Karpas-422 (cell line): ENCODE measurements around the gene NT5DC3. TPM values are rescaled to one million over a fixed set of nuclear protein-coding genes. Genes with fewer than 3 reads are reported as not detected.

ENCODE experiments used
- DNase-seq: peaks from one replicate; pipeline ENCODE4 v3.0.0-alpha.2; 2015
- H2AFZ ChIP-seq: fragments of 200-600 bp; sonication (generic); 2 replicates; pipeline ENCODE4 v1.6.1; 2014; ENCODE audit warnings: antibody characterized with exemption, low read length, mixed read lengths
- H3K27ac ChIP-seq: fragments of 200-600 bp; sonication (generic); 2 replicates; pipeline ENCODE4 v1.5.1; 2014; ENCODE audit warnings: mild to moderate bottlenecking, low read length, moderate library complexity
- H3K27me3 ChIP-seq: fragments of 200-600 bp; sonication (generic); 2 replicates; pipeline ENCODE4 v1.6.1; 2014; ENCODE audit warnings: low read length, mixed read lengths
- H3K36me3 ChIP-seq: fragments of 200-600 bp; sonication (generic); 2 replicates; pipeline ENCODE4 v1.6.1; 2014; ENCODE audit warnings: low read length, mixed read lengths; ENCODE audit not compliant: insufficient read depth
- H3K4me1 ChIP-seq: fragments of 200-600 bp; sonication (generic); 2 replicates; pipeline ENCODE4 v1.6.1; 2014; ENCODE audit warnings: mild to moderate bottlenecking, low read length, mixed read lengths
- H3K4me2 ChIP-seq: fragments of 200-600 bp; sonication (generic); 2 replicates; pipeline ENCODE4 v1.6.1; 2014; ENCODE audit warnings: low read length, low read depth, mild to moderate bottlenecking; ENCODE audit not compliant: poor library complexity, severe bottlenecking
- H3K4me3 ChIP-seq: fragments of 200-600 bp; sonication (generic); 2 replicates; pipeline ENCODE4 v1.5.1; 2014; ENCODE audit warnings: mild to moderate bottlenecking, antibody characterized with exemption, low read length, mixed read lengths
- H3K79me2 ChIP-seq: fragments of 200-600 bp; sonication (generic); 2 replicates; pipeline ENCODE4 v1.6.1; 2014; ENCODE audit warnings: mild to moderate bottlenecking, low read length, mixed read lengths
- H3K9ac ChIP-seq: fragments of 200-600 bp; sonication (generic); 2 replicates; pipeline ENCODE4 v1.6.0; 2014; ENCODE audit warnings: low read length
- H3K9me2 ChIP-seq: fragments of 200-600 bp; sonication (generic), shearing (Covaris generic); replicated peaks from 2 replicates; pipeline ENCODE4 v1.6.0; 2014; ENCODE audit warnings: mild to moderate bottlenecking, low read length, moderate library complexity; ENCODE audit not compliant: insufficient read depth
- H3K9me3 ChIP-seq: fragments of 300-700, 200-600 bp; sonication (generic); 2 replicates; pipeline ENCODE4 v1.6.1; 2014; ENCODE audit warnings: low read length, mixed read lengths
- H4K20me1 ChIP-seq: fragments of 200-600 bp; sonication (generic); 2 replicates; pipeline ENCODE4 v1.6.1; 2014; ENCODE audit warnings: mild to moderate bottlenecking, antibody characterized with exemption, low read length, low read depth; ENCODE audit not compliant: insufficient read depth
- total RNA-seq: library from RNA; depleted of rRNA; stranded (reverse); fragments of >200 nt; shearing (Covaris generic); gene quantifications from 2 replicates; pipeline ENCODE4 v1.2.3, GENCODE V29; 2014; ENCODE audit warnings: low replicate concordance

Gene NT5DC3
- total RNA-seq, 1 experiment from 2014 or later, result 1.7 TPM

DNA sequence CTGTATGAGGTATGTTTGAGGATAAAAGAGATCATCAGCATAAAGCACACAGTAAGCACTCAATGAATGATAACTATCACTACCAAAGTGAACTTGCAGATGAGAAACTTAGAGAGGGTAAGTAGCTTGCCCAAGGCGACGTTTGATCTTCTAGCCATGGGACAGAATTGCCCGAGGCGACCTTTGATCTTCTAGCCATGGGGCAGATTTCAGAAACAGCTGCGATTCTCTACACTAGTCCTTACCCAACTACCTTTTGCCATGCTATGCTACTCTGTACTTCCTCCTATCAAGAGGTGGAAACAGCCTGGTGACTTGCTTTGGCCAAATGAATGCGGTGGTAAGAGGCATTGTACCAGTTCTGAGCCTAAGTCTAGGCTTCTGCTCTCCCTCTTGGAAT, 23.7 kb upstream of the NT5DC3 start:
- Histone ChIP-seq H3K4me1 (no peaks in the 10 kb centered on the region), H3K9me2 (no peaks in the 10 kb centered on the region), H3K4me2 (no peak overlapping the region), H4K20me1 (no peaks in the 10 kb centered on the region), H3K79me2 (no peaks in the 10 kb centered on the region), H3K27ac (no peak overlapping the region), H2AFZ (no peak overlapping the region), H3K4me3 (no peak overlapping the region), H3K9me3 (no peaks in the 10 kb centered on the region), H3K36me3 (no peaks in the 10 kb centered on the region), H3K27me3 (no peaks in the 10 kb centered on the region), H3K9ac (no peak overlapping the region)
- no peak for DNase-seq

DNA sequence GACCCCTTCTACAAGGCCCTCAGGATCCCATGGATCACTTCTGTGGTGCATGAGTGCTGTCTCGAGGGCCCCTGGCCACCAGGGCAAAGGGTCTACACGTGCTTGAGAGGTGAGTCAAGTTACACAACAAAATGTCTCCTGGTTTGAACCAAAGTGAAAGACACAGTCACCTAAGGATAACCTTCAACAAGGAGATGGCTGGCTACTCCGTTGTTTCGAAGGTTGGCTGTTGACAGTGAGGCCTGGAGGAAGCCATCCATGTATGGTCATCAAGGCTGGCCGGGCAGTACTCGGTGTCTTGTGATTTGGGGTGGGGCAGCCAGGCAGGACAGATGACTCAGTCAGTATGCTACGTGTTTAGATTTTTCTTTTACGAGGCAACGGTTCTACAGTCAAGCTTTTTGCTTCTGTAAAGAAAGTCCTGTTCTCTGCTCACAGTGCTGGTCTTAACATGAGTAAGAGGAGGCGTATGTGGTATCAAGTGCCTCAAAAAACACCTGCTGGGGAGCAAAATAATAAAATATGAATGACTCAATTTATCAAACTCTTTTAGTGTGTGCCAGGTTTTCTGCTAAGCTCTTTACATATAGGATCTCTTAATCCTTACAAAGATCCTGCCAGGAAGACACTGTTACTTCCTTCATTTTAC, 18.0 kb upstream of the NT5DC3 start:
- DNase-seq, result no peak
- H3K4me2 ChIP-seq, result no peak overlapping the region

DNA sequence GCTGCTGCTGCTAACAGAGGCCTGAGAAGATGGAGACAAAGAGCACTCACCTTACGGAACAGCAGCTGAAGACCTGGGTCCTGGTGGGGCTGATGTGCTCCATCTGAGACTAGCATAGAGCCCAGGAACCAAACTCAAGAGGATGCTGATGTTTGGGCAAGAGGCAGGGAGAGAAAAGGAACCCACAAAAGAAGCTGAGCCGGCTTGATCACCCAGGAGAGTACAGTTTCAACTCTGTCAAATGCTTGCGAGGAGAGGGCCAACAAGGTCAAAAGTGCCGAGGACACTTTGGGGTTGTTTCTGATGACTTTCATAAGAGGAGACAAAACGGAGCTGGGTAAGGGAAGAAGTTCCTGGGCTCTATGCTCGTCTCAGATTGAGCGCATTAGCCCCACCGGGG, 17.3 kb upstream of the NT5DC3 start:
- H3K4me1 ChIP-seq, result no peaks in the 10 kb centered on the region
- H3K27ac ChIP-seq, result no peak overlapping the region
- H3K36me3 ChIP-seq, result no peaks in the 10 kb centered on the region
- H4K20me1 ChIP-seq, result no peaks in the 10 kb centered on the region
- H3K9me2 ChIP-seq, result no peaks in the 10 kb centered on the region
- H3K4me3 ChIP-seq, result no peak overlapping the region
- H3K79me2 ChIP-seq, result no peaks in the 10 kb centered on the region
- no peaks in the 10 kb centered on the region for H3K9me3 ChIP-seq
- no peaks in the 10 kb centered on the region for H3K27me3 ChIP-seq
- H3K9ac ChIP-seq, result no peak overlapping the region
- H2AFZ ChIP-seq, result no peak overlapping the region
- DNase-seq, result no peak
- H3K4me2 ChIP-seq, result no peak overlapping the region

More for the DNA sequence above, 18.0 kb upstream of the NT5DC3 start:
- H3K9me3 ChIP-seq, result no peaks in the 10 kb centered on the region
- H2AFZ ChIP-seq, result no peak overlapping the region
- no peaks in the 10 kb centered on the region for H4K20me1 ChIP-seq
- no peak overlapping the region for H3K4me3 ChIP-seq
- no peaks in the 10 kb centered on the region for H3K27me3 ChIP-seq
- no peaks in the 10 kb centered on the region for H3K36me3 ChIP-seq
- H3K79me2 ChIP-seq, result no peaks in the 10 kb centered on the region
- H3K4me1 ChIP-seq, result no peaks in the 10 kb centered on the region
- H3K9ac ChIP-seq, result no peak overlapping the region
- H3K27ac ChIP-seq, result no peak overlapping the region
- H3K9me2 ChIP-seq, result no peaks in the 10 kb centered on the region

- no peak overlapping the region for H3K9ac ChIP-seq
- H3K9me3 ChIP-seq, result no peaks in the 10 kb centered on the region
- no peaks in the 10 kb centered on the region for H3K9me2 ChIP-seq
- H3K79me2 ChIP-seq, result no peaks in the 10 kb centered on the region
- H4K20me1 ChIP-seq, result no peaks in the 10 kb centered on the region
- H3K4me1 ChIP-seq, result no peaks in the 10 kb centered on the region
- no peak overlapping the region for H3K4me2 ChIP-seq
- H3K36me3 ChIP-seq, result no peaks in the 10 kb centered on the region
- no peak for DNase-seq
- no peak overlapping the region for H3K27ac ChIP-seq
- no peak overlapping the region for H3K4me3 ChIP-seq
- H3K27me3 ChIP-seq, result no peaks in the 10 kb centered on the region
- no peak overlapping the region for H2AFZ ChIP-seq
Measured at GRCh38 chr12:103857164-103857563, 16.1 kb upstream of the NT5DC3 start.

DNA sequence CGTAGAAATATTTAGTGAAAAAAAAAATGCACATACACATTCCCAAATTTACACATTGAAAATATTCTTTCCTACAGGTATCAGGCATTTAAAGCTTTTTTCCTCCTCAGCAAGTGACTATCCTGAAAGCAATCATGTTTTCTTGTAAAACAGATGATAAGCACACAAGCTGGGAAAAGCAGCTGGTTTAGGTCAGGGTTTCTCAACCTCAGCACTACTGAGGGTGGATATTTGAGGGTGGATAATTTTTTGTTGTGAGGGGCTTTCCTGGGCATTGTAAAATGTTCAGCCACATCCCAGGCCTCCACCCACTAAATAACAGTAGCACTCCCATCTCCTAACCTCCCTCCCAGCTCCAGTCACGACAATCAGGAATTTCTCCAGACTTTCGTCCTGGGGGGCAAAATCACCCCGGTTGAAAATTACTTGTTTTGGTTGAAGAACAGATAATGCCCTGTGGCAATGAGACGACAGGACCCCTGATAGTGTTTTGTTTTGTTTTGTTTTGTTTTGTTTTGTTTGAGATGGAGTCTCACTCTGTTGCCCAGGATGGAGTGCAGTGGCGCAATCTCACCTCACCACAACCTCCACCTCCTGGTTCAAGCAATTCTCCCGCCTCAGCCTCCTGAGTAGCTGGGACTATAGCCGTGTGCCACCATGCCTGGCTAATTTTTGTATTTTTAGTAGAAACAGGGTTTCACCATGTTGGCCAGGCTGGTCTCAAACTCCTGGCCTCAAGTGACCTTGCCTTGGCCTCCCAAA, 15.0 kb upstream of the NT5DC3 start:
- no peaks in the 10 kb centered on the region for H4K20me1 ChIP-seq
- H2AFZ ChIP-seq, result no peak overlapping the region
- H3K36me3 ChIP-seq, result no peaks in the 10 kb centered on the region
- H3K4me3 ChIP-seq, result no peak overlapping the region
- no peaks in the 10 kb centered on the region for H3K9me2 ChIP-seq
- no peaks in the 10 kb centered on the region for H3K79me2 ChIP-seq
- no peaks in the 10 kb centered on the region for H3K27me3 ChIP-seq
- H3K9me3 ChIP-seq, result no peaks in the 10 kb centered on the region
- no peak overlapping the region for H3K4me2 ChIP-seq
- no peak overlapping the region for H3K9ac ChIP-seq
- H3K4me1 ChIP-seq, result no peaks in the 10 kb centered on the region
- no peak overlapping the region for H3K27ac ChIP-seq
- no peak for DNase-seq

DNA sequence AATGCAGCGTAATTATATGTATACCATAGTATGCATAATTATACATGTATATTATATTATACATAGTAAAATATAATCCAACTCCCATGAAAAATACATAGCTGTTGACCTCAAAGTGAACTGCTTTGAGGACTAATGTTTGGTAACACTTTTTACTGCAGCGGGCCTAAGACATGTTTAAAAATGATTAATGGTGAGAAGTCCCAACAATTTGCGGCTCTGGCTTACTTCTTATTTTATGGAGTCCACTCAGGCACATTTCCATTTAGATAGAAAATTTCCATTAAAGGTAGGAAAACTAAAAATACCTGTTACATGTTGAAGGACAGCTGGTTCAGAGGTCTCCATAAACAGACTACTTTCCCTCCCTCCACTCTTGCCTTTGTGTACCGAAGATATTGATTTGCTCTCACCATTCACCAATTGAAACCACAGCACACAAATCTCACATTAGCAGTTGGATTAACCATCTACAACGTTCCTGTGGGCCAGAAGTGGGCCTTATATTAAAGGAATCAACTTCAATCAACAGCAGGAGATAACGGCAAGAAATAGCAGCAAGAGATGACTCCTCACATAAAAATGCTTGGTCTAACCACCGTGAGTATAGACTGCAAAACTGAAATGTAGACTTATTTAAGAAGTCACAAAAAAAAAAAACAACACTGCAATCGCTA, 14.1 kb upstream of the NT5DC3 start:
- H3K79me2 ChIP-seq, result no peaks in the 10 kb centered on the region
- no peaks in the 10 kb centered on the region for H4K20me1 ChIP-seq
- H3K27me3 ChIP-seq, result no peaks in the 10 kb centered on the region
- no peak overlapping the region for H3K4me2 ChIP-seq
- no peak overlapping the region for H3K27ac ChIP-seq
- no peak for DNase-seq
- no peaks in the 10 kb centered on the region for H3K36me3 ChIP-seq
- H2AFZ ChIP-seq, result no peak overlapping the region
- no peak overlapping the region for H3K9ac ChIP-seq
- H3K4me1 ChIP-seq, result no peaks in the 10 kb centered on the region
- no peaks in the 10 kb centered on the region for H3K9me2 ChIP-seq
- no peak overlapping the region for H3K4me3 ChIP-seq
- H3K9me3 ChIP-seq, result no peaks in the 10 kb centered on the region

DNA sequence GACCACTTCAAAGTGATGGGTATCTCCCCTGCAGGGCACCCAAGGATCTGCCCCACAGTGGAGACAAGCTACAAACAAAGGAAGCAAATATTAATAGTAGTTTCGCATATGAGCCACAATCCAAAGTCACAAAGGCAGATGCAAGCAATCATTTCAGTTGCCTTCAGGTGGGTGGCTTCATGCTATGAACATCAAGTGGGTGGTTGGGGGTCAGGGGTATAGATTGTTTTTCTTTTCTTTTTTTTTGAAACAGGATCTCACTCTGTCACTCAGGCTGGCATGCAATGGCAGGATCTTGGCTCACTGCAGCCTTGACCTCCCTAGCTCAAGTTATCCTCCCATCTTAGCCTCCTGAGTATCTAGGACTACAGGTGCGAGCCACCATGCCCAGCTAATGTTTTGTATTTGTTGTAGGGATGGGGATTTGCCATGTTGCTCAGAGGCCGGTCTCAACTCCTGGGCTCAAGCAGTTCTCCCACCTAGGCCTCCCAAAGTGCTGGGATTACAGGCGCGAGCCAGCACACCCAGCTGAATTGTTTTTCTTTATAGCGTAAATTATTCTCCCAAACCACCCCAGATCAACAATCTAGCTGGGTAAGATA, 13.4 kb upstream of the NT5DC3 start:
- DNase-seq, result no peak
- no peak overlapping the region for H3K27ac ChIP-seq
- no peaks in the 10 kb centered on the region for H3K36me3 ChIP-seq
- no peaks in the 10 kb centered on the region for H3K27me3 ChIP-seq
- H3K4me3 ChIP-seq, result no peak overlapping the region
- no peaks in the 10 kb centered on the region for H3K79me2 ChIP-seq
- H3K9me2 ChIP-seq, result no peaks in the 10 kb centered on the region
- no peaks in the 10 kb centered on the region for H3K4me1 ChIP-seq
- no peaks in the 10 kb centered on the region for H4K20me1 ChIP-seq
- H2AFZ ChIP-seq, result no peak overlapping the region
- no peaks in the 10 kb centered on the region for H3K9me3 ChIP-seq
- no peak overlapping the region for H3K4me2 ChIP-seq
- no peak overlapping the region for H3K9ac ChIP-seq

DNA sequence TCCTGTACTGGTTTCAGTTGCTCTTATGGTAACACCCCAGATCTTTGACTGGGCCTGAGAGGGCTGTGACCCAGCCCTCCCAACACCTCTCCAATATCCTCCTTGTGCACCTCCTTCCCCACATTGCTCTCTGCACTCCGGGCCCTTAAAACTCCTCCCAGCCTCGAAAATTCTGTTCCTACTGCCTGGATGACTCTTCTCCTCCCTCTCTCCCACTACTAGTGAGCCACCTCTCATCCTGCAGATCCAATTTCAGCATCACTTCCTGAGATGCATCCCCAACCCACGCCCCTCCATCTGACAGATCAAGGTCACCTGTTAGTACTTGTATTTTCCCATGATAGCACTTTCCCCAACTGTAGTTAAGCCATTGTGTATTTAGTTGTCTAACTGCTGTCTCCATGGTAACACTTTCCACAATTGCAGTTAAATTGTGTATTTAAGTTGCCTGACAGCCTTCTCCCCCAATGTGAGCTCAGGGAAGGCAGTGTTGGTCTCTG, 11.5 kb upstream of the NT5DC3 start:
- no peaks in the 10 kb centered on the region for H3K9me2 ChIP-seq
- H3K79me2 ChIP-seq, result no peaks in the 10 kb centered on the region
- DNase-seq, result no peak
- no peak overlapping the region for H2AFZ ChIP-seq
- H3K9me3 ChIP-seq, result no peaks in the 10 kb centered on the region
- H3K4me2 ChIP-seq, result no peak overlapping the region
- H3K4me3 ChIP-seq, result no peak overlapping the region
- H4K20me1 ChIP-seq, result no peaks in the 10 kb centered on the region
- H3K27ac ChIP-seq, result no peak overlapping the region
- no peaks in the 10 kb centered on the region for H3K36me3 ChIP-seq
- no peaks in the 10 kb centered on the region for H3K27me3 ChIP-seq
- no peak overlapping the region for H3K9ac ChIP-seq
- no peaks in the 10 kb centered on the region for H3K4me1 ChIP-seq
